Gastroesophageal sphincter (tissue), 4 donors: ENCODE data around the gene NCOR2. TPM values are rescaled to one million over a fixed set of nuclear protein-coding genes. Genes with fewer than 3 reads are reported as not detected.

Experiments
- ATAC-seq: fragments of 150-250 bp; one replicate; pipeline ENCODE4 v1.9.1; 2016; ENCODE audit warnings: mild to moderate bottlenecking, moderate library complexity
- H3K27ac ChIP-seq, 4 donors: fragments of 200-600 bp; sonication (generic) in 3 of 4; 1 replicate in 3 of 4; 2 replicates in 1 of 4; pipeline ENCODE4 v1.5.1; 2016 to 2019
- H3K27me3 ChIP-seq: fragments of 200-600 bp; sonication (generic); one replicate; pipeline ENCODE4 v1.5.1; 2019
- H3K36me3 ChIP-seq, 2 donors: fragments of 200-600 bp; sonication (generic); one replicate each; pipeline ENCODE4 v1.5.1; 2019; ENCODE audit warnings: control low read depth in 1 of 2
- H3K4me1 ChIP-seq, 3 donors: fragments of 200-600 bp; sonication (generic); 1 replicate in 2 of 3; 2 replicates in 1 of 3; pipeline ENCODE4 v1.5.1; 2016 to 2019; ENCODE audit warnings: control low read depth in 2 of 3
- H3K4me3 ChIP-seq, 2 donors: fragments of 200-600 bp; sonication (generic); one replicate each; pipeline ENCODE4 v1.5.1; 2019; ENCODE audit warnings: mild to moderate bottlenecking in 1 of 2, moderate library complexity in 1 of 2
- H3K9me3 ChIP-seq, 3 donors: fragments of 200-600 bp; sonication (generic); one replicate each; pipeline ENCODE4 v1.5.1; 2017 to 2019; ENCODE audit warnings: control low read depth in 2 of 3
- CTCF ChIP-seq, 4 experiments: fragments of 200-600 bp in 2 of 4; fragments of 450-650 bp in 2 of 4; sonication (generic) in 1 of 4; IDR thresholded peaks; one replicate each; pipeline ENCODE4 v1.5.1; 2017 to 2019; ENCODE audit warnings: antibody characterized with exemption in 4 of 4, mild to moderate bottlenecking in 2 of 4, moderate library complexity in 2 of 4
- EP300 ChIP-seq: sonication (generic); formaldehyde crosslinking; IDR thresholded peaks from one replicate; pipeline ENCODE4 v1.6.1; 2017; ENCODE audit warnings: antibody characterized with exemption, mild to moderate bottlenecking
- POLR2A ChIP-seq, 2 donors: fragments of 450-650 bp; IDR thresholded peaks; one replicate each; pipeline ENCODE4 v1.6.1; 2017; ENCODE audit warnings: antibody characterized with exemption in 2 of 2, mild to moderate bottlenecking in 2 of 2, moderate library complexity in 1 of 2
- POLR2AphosphoS5 ChIP-seq: sonication (generic); formaldehyde crosslinking; IDR thresholded peaks from one replicate; pipeline ENCODE4 v1.6.1; 2017; ENCODE audit warnings: antibody characterized with exemption
- whole genome bisulfite sequencing, 2 donors: methylation state at CpG; one replicate each; pipeline ENCODE4 v1.1.5; 2018; ENCODE audit warnings: low coverage in 1 of 2; 5-methylcytosine and 5-hydroxymethylcytosine counted together
- total RNA-seq, 4 donors: library from RNA; depleted of rRNA; stranded (reverse); fragments of >200 nt; gene quantifications; one replicate each; pipeline ENCODE4 v1.1.0, GENCODE V29; 2016

The NCOR2 gene
- total RNA-seq, 4 donors from 2014 or later, result 67.2 to 148 (median 105) TPM

- no peaks in the 10 kb centered on the region for H3K27me3 ChIP-seq
- 86 to 96% methylated on average over 2 of the region's 13 CpGs for WGBS, 2 donors
- H3K9me3 ChIP-seq, result no peaks in the 10 kb centered on the region
- no peaks in the 10 kb centered on the region for H3K36me3 ChIP-seq
- H3K27ac ChIP-seq, result no peak overlapping the region
- no peak for ATAC-seq
- no peak overlapping the region for H3K4me3 ChIP-seq
- TF ChIP-seq CTCF (IDR thresholded peaks at IDR 0.05), result no peak
- TF ChIP-seq EP300, result no peak
- no peak for TF ChIP-seq POLR2A (IDR thresholded peaks at IDR 0.05)
- TF ChIP-seq POLR2AphosphoS5, result no peak
- peaks cover 0 to 33% (median 10%) of the 10 kb centered on the region in 3 donors for H3K4me1 ChIP-seq
Observed at GRCh38 chr12:124605150-124605882, 37.9 kb upstream of the NCOR2 start.

DNA sequence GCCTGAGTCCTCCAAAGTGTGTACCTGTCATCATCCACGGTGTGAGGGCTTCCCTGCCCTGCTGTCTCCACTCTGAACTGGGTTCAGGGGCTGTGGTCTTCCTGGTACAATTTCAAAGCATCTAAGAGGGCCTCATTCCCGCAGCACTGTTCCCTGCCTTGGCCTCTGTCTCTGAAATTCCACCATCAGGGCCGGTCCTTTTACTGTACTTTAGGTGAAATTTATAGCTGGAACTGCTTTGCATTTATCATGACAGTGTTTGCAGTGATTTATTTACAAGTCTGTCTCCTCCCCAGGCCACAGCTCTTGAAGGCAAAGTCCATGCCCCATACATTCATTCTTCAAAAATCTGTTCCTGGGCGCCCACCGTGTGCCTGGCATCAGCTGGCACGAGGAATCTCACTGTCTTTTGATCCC lies 36.9 kb upstream of the NCOR2 start:
- H3K27ac ChIP-seq, result no peak overlapping the region
- H3K27me3 ChIP-seq, result no peaks in the 10 kb centered on the region
- H3K4me1 ChIP-seq, result peaks cover 0 to 23% (median 6%) of the 10 kb centered on the region in 3 donors

GRCh38 chr12:124603831-124604251 lies 36.4 kb upstream of the NCOR2 start:
- peaks cover 0 to 18% (median 2%) of the 10 kb centered on the region in 3 donors for H3K4me1 ChIP-seq
- ATAC-seq, result no peak
- H3K27me3 ChIP-seq, result no peaks in the 10 kb centered on the region
- H3K36me3 ChIP-seq, result no peaks in the 10 kb centered on the region
- no peaks in the 10 kb centered on the region for H3K9me3 ChIP-seq
- WGBS, 2 donors, result no CpG with 5 or more reads among the region's 12 CpGs
- no peak for TF ChIP-seq POLR2AphosphoS5
- no peak for TF ChIP-seq POLR2A (IDR thresholded peaks at IDR 0.05)
- no peak for TF ChIP-seq CTCF (IDR thresholded peaks at IDR 0.05)
- TF ChIP-seq EP300, result no peak
- no peak overlapping the region for H3K27ac ChIP-seq
- H3K4me3 ChIP-seq, result no peak overlapping the region

More for the DNA sequence above, 36.9 kb upstream of the NCOR2 start:
- Histone ChIP-seq H3K9me3 (no peaks in the 10 kb centered on the region), H3K36me3 (no peaks in the 10 kb centered on the region), H3K4me3 (no peak overlapping the region)
- 80 to 83% methylated on average over 5 to 6 of the region's 6 CpGs for WGBS, 2 donors
- TF ChIP-seq POLR2AphosphoS5, result no peak
- no peak for TF ChIP-seq POLR2A (IDR thresholded peaks at IDR 0.05)
- no peak for TF ChIP-seq CTCF (IDR thresholded peaks at IDR 0.05)
- TF ChIP-seq EP300, result no peak
- no peak for ATAC-seq

DNA sequence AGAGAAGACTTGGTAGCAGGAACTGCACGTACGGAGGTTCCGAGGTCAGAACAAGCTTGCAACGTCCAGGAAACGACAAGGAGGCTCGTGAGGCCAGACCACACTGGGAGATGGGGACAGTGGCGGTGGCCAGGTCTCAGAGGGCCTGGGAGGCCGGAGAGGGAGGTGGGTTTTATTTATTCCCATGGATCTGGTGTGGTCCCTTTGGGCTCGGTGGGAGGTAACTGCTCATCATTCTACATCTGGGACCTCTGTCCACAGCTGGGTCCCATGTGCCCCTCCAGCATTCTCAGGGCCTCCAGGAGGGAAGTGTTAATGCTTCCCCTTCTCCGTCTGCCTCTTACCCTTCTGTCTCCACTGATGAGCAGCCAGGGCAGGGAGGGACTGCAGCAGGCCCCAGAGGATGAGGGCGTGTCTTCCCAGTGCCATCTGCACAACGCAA lies 35.7 kb upstream of the NCOR2 start:
- H3K4me1 ChIP-seq, result peaks cover 0 to 11% (median 0%) of the 10 kb centered on the region in 3 donors
- no peak overlapping the region for H3K27ac ChIP-seq
- H3K9me3 ChIP-seq, result no peaks in the 10 kb centered on the region
- no peaks in the 10 kb centered on the region for H3K36me3 ChIP-seq
- 79 to 83% methylated on average over 6 to 9 of the region's 12 CpGs for WGBS, 2 donors
- no peaks in the 10 kb centered on the region for H3K27me3 ChIP-seq
- ATAC-seq, result no peak
- TF ChIP-seq EP300 (no peak), POLR2AphosphoS5 (no peak), POLR2A (IDR thresholded peaks at IDR 0.05) (no peak), CTCF (IDR thresholded peaks at IDR 0.05) (no peak)
- H3K4me3 ChIP-seq, result no peak overlapping the region

DNA sequence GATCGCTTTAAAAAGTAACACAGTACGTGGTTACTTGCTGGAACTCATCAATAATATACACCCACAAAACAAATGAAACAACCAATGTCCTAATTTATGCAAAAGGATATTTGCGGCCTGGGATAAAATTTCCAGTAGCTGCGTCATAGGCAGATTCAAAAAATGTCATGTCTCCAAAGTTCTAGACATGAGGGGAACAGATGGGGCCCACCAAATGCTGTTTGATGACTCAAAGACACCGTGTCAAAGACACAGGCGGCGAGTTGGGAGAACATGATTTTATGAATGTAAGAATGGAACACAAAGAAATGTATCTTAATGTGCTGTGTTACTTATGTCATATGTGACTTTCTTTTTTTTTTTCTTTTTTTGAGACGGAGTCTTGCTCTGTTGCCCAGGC lies 34.3 kb upstream of the NCOR2 start:
- no peak for TF ChIP-seq EP300
- TF ChIP-seq POLR2AphosphoS5, result no peak
- no peak for TF ChIP-seq CTCF (IDR thresholded peaks at IDR 0.05)
- TF ChIP-seq POLR2A (IDR thresholded peaks at IDR 0.05), result no peak

More for the DNA sequence above, 34.3 kb upstream of the NCOR2 start:
- Histone ChIP-seq H3K4me1 (peaks cover 0 to 10% (median 0%) of the 10 kb centered on the region in 3 donors), H3K4me3 (no peak overlapping the region), H3K27me3 (no peaks in the 10 kb centered on the region), H3K27ac (no peak overlapping the region), H3K36me3 (no peaks in the 10 kb centered on the region), H3K9me3 (no peaks in the 10 kb centered on the region)
- ATAC-seq, result no peak
- 93% methylated on average over 8 of the region's 8 CpGs for WGBS, 2 donors
